GM23338 (cell line): ENCODE measurements around the gene ARHGEF11. TPM values are rescaled to one million over a fixed set of nuclear protein-coding genes. Genes with fewer than 3 reads are reported as not detected.

Source experiments
- ATAC-seq: fragments of 200-7000 bp; cut with Tn5 transposase; 3 replicates; pipeline ENCODE4 v1.9.1; 2020
- DNase-seq: peaks from one replicate; pipeline ENCODE4 v3.0.0-alpha.2; 2015; ENCODE audit warnings: low spot score
- H2AFZ ChIP-seq: fragments of 200-600 bp; sonication (generic); 2 replicates; pipeline ENCODE4 v1.8.0; 2016; ENCODE audit warnings: antibody characterized with exemption, mild to moderate bottlenecking, moderate library complexity
- H3F3A ChIP-seq: fragments of 200-600 bp; sonication (generic); replicated peaks from 2 replicates; pipeline ENCODE4 v1.8.0; 2017; ENCODE audit warnings: antibody characterized with exemption, mixed run types, low read depth
- H3K27ac ChIP-seq: fragments of 200-600 bp; sonication (generic); 2 replicates; pipeline ENCODE4 v1.6.1; 2016; ENCODE audit warnings: low read depth
- H3K27me3 ChIP-seq: fragments of 200-600 bp; sonication (generic); 2 replicates; pipeline ENCODE4 v1.8.0; 2016; ENCODE audit warnings: mild to moderate bottlenecking, mixed run types, moderate library complexity; ENCODE audit not compliant: insufficient read depth
- H3K36me3 ChIP-seq: fragments of 200-600 bp; sonication (generic); 2 replicates; pipeline ENCODE4 v1.8.0; 2016; ENCODE audit warnings: mild to moderate bottlenecking; ENCODE audit not compliant: insufficient read depth
- H3K4me1 ChIP-seq: fragments of 200-600 bp; sonication (generic); 2 replicates; pipeline ENCODE4 v1.8.0; 2016; ENCODE audit warnings: mild to moderate bottlenecking, moderate library complexity; ENCODE audit not compliant: insufficient read depth
- H3K4me2 ChIP-seq: fragments of 200-600 bp; sonication (generic); 2 replicates; pipeline ENCODE4 v1.7.1; 2017; ENCODE audit warnings: mixed run types
- H3K4me3 ChIP-seq: fragments of 200-600 bp; sonication (generic); 2 replicates; pipeline ENCODE4 v1.6.1; 2016; ENCODE audit warnings: mixed run types
- H3K79me2 ChIP-seq: fragments of 200-600 bp; sonication (generic); replicated peaks from 2 replicates; pipeline ENCODE4 v1.8.0; 2017; ENCODE audit warnings: mild to moderate bottlenecking; ENCODE audit not compliant: insufficient read depth
- H3K9me2 ChIP-seq: fragments of 200-600 bp; sonication (generic); 2 replicates; pipeline ENCODE4 v1.8.0; 2017; ENCODE audit not compliant: insufficient read depth
- H4K20me1 ChIP-seq: fragments of 200-600 bp; sonication (generic); replicated peaks from 2 replicates; pipeline ENCODE4 v1.8.0; 2017; ENCODE audit warnings: mild to moderate bottlenecking; ENCODE audit not compliant: insufficient read depth
- H3K27ac Mint-ChIP-seq: 2 replicates; pipeline ENCODE4 v1.8.0; 2020; ENCODE audit warnings: inconsistent platforms, mild to moderate bottlenecking, moderate library complexity, mixed read lengths
- H3K27me3 Mint-ChIP-seq: 3 replicates; pipeline ENCODE4 v1.8.0; 2022; ENCODE audit warnings: low read depth, mild to moderate bottlenecking, moderate library complexity, mixed read lengths, inconsistent platforms; ENCODE audit not compliant: insufficient read depth, poor library complexity
- H3K36me3 Mint-ChIP-seq: 3 replicates; pipeline ENCODE4 v1.8.0; 2021; ENCODE audit warnings: low read depth, mild to moderate bottlenecking, inconsistent platforms, moderate library complexity, mixed read lengths
- H3K4me1 Mint-ChIP-seq: 3 replicates; pipeline ENCODE4 v1.8.0; 2020; ENCODE audit warnings: mild to moderate bottlenecking, inconsistent platforms, mixed read lengths
- H3K4me3 Mint-ChIP-seq: 3 replicates; pipeline ENCODE4 v1.8.0; 2021; ENCODE audit warnings: moderate library complexity, mild to moderate bottlenecking, inconsistent platforms, mixed read lengths
- H3K9me3 Mint-ChIP-seq: 3 replicates; pipeline ENCODE4 v1.8.0; 2020; ENCODE audit warnings: moderate library complexity, mild to moderate bottlenecking, inconsistent platforms, mixed read lengths
- EZH2 ChIP-seq: fragments of 200-600 bp; sonication (generic); IDR thresholded peaks from one replicate; pipeline ENCODE4 v1.8.0; 2017; ENCODE audit warnings: antibody characterized with exemption, mild to moderate bottlenecking, low read depth; ENCODE audit not compliant: unreplicated experiment
- JUNB ChIP-seq: IDR thresholded peaks from one replicate; pipeline ENCODE4 v1.6.1; 2016; ENCODE audit warnings: antibody characterized with exemption; ENCODE audit not compliant: unreplicated experiment
- NANOG ChIP-seq: IDR thresholded peaks from 2 replicates; pipeline ENCODE4 v1.6.1; 2016; ENCODE audit warnings: antibody characterized with exemption, borderline replicate concordance
- POLR2AphosphoS5 ChIP-seq: IDR thresholded peaks from 2 replicates; pipeline ENCODE4 v1.6.1; 2016; ENCODE audit warnings: antibody characterized with exemption, low read depth
- STAT1 ChIP-seq: IDR thresholded peaks from one replicate; pipeline ENCODE4 v1.6.1; 2016; ENCODE audit warnings: antibody characterized with exemption; ENCODE audit not compliant: unreplicated experiment
- ZNF114 ChIP-seq: fragments of 250-450 bp; sonication (Bioruptor Pico); IDR thresholded peaks from 2 replicates; pipeline ENCODE4 v1.5.0; 2020; ENCODE audit warnings: mild to moderate bottlenecking, moderate library complexity
- polyA plus RNA-seq: library from polyadenylated mRNA; unstranded; fragments of >200 nt; fragmentation: Nextera tagmentation; extraction: Ambion mirVana; gene quantifications from 2 replicates; pipeline ENCODE4 v1.2.1, GENCODE V29; 2016
- total RNA-seq: library from RNA; depleted of rRNA; stranded (reverse); fragments of >200 nt; shearing (Covaris generic); gene quantifications from 2 replicates; pipeline ENCODE4 v1.2.3, GENCODE V29; 2014
- TF ChIP-seq, protein P1 (sequence below), 2 experiments: fragments of 200-600 bp in 1 of 2; sonication (generic) in 1 of 2; conservative IDR thresholded peaks; 2 replicates each; pipeline versions ENCODE4 v1.5.1 to v1.6.1; 2016 to 2017; ENCODE audit warnings: antibody characterized with exemption in 2 of 2, low read depth in 2 of 2, mild to moderate bottlenecking in 2 of 2, moderate library complexity in 1 of 2

Gene ARHGEF11
- total and polyA plus RNA-seq, 2 experiments from 2014 or later = 12.3 to 33.7 TPM

DNA sequence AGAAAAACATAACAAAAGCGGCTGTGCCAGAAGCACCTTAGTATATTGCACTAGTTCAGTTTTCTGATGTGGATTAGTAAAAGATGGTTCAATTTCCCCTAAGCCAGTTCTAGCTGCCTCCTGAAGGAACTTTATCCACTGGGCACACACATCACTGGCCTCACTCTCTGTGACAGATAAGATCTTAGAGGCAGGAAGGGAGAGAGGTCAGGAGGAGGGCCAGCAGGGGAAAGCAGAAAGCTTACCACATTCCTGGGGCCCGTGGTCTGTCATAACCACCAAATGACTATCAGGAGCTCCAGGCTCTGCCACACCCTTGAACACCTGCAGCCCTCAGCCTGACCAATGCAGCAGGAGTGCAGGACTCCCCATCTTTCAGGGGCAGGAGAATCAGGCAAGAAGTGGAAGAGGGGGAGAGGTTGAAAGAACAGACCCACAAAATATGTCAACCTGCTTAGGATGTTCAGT lies 87.3 kb downstream of the ARHGEF11 start:
- no peaks in the 10 kb centered on the region; the same call in none of the 2 replicates for H3K36me3 ChIP-seq
- H3K36me3 Mint-ChIP-seq = peaks cover 67% of the 10 kb centered on the region

DNA sequence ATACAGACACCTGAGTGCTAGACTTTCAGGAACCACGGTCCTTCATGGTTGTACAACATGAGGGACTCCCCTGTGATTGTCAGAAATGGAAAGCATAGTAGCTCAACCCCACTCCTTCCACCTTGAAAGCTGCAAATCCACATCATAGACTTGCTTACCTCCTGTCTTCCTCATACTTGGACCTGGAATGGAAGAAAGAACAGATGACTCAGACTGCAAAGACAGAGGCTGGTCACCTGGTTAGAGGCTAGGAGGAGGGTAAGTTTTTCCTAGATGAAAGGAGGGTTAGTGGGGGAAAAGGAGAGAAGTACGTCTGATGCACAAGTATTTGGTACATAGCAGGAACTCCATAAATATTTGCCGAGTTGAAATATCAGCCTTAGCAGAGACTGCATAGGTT lies 87.9 kb downstream of the ARHGEF11 start:
- ATAC-seq = no peak
- no peak overlapping the region for H3K27ac Mint-ChIP-seq
- Histone ChIP-seq H3K4me1 (no peaks in the 10 kb centered on the region), H3K36me3 (no peaks in the 10 kb centered on the region; the same call in none of the 2 replicates), H3K9me2 (no peaks in the 10 kb centered on the region), H3F3A (no peaks in the 10 kb centered on the region), H3K27me3 (no peaks in the 10 kb centered on the region), H4K20me1 (no peaks in the 10 kb centered on the region; the same call in 1 of the 2 replicates), H3K4me2 (no peak overlapping the region), H3K27ac (no peak overlapping the region), H2AFZ (no peak overlapping the region), H3K4me3 (no peak overlapping the region), H3K79me2 (no peaks in the 10 kb centered on the region)
- H3K4me1 Mint-ChIP-seq = no peaks in the 10 kb centered on the region
- no peak overlapping the region for H3K4me3 Mint-ChIP-seq
- H3K36me3 Mint-ChIP-seq = peaks cover 62% of the 10 kb centered on the region
- TF ChIP-seq EZH2 (no peak), NANOG (no peak), POLR2AphosphoS5 (no peak), ZNF114 (CRISPR knock-in tag) (no peak)
- TF ChIP-seq, protein P1, sequence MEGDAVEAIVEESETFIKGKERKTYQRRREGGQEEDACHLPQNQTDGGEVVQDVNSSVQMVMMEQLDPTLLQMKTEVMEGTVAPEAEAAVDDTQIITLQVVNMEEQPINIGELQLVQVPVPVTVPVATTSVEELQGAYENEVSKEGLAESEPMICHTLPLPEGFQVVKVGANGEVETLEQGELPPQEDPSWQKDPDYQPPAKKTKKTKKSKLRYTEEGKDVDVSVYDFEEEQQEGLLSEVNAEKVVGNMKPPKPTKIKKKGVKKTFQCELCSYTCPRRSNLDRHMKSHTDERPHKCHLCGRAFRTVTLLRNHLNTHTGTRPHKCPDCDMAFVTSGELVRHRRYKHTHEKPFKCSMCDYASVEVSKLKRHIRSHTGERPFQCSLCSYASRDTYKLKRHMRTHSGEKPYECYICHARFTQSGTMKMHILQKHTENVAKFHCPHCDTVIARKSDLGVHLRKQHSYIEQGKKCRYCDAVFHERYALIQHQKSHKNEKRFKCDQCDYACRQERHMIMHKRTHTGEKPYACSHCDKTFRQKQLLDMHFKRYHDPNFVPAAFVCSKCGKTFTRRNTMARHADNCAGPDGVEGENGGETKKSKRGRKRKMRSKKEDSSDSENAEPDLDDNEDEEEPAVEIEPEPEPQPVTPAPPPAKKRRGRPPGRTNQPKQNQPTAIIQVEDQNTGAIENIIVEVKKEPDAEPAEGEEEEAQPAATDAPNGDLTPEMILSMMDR (conservative IDR thresholded peaks at IDR 0.05; ENCODE audit: low read depth in 2 of 2) = no peak
- peaks cover 7% of the 10 kb centered on the region for H3K27me3 Mint-ChIP-seq
- H3K9me3 Mint-ChIP-seq = no peaks in the 10 kb centered on the region
- DNase-seq = no peak

More for the DNA sequence above, 87.3 kb downstream of the ARHGEF11 start:
- no peaks in the 10 kb centered on the region; the same call in 1 of the 2 replicates for H4K20me1 ChIP-seq
- H3K9me2 ChIP-seq = no peaks in the 10 kb centered on the region
- DNase-seq (no peak), ATAC-seq (no peak)
- no peaks in the 10 kb centered on the region for H3K9me3 Mint-ChIP-seq
- H3K4me1 ChIP-seq = no peaks in the 10 kb centered on the region
- no peaks in the 10 kb centered on the region for H3K27me3 ChIP-seq
- no peak overlapping the region for H3K27ac Mint-ChIP-seq
- no peak overlapping the region for H3K4me2 ChIP-seq
- no peaks in the 10 kb centered on the region for H3K4me1 Mint-ChIP-seq
- H3K4me3 Mint-ChIP-seq = no peak overlapping the region
- H3K27ac ChIP-seq = no peak overlapping the region
- TF ChIP-seq ZNF114 (CRISPR knock-in tag) (no peak), JUNB (no peak), STAT1 (no peak)
- TF ChIP-seq, protein P1 (conservative IDR thresholded peaks at IDR 0.05; ENCODE audit: low read depth in 2 of 2) = no peak
- no peaks in the 10 kb centered on the region for H3K79me2 ChIP-seq
- no peaks in the 10 kb centered on the region for H3F3A ChIP-seq
- no peak overlapping the region for H2AFZ ChIP-seq
- H3K27me3 Mint-ChIP-seq = peaks cover 9% of the 10 kb centered on the region
- no peak overlapping the region for H3K4me3 ChIP-seq
